Epithelial cell of proximal tubule (primary cell): ENCODE results near the gene SOX8. TPM values are rescaled to one million over a fixed set of nuclear protein-coding genes. Genes with fewer than 3 reads are reported as not detected.
"Not testable (repeated sequence)": the region's sequence is repeated elsewhere in the genome, so short reads cannot be mapped to it uniquely, and the experiment has no call there.

Experiments used
- DNase-seq: peaks from one replicate; pipeline ENCODE4 v3.0.0-alpha.2; 2011; ENCODE audit warnings: low read depth
- H3K4me3 ChIP-seq: 2 replicates; pipeline ENCODE4 v1.5.1; 2011; ENCODE audit warnings: low read depth, mild to moderate bottlenecking, low read length
- total RNA-seq: library from RNA; depleted of rRNA; stranded (reverse); fragments of >200 nt; gene quantifications from 2 replicates; pipeline ENCODE4 v1.2.3, GENCODE V29; 2015
- TF ChIP-seq, protein P1 (sequence below): conservative IDR thresholded peaks from 2 replicates; pipeline ENCODE4 v1.5.1; 2012; ENCODE audit warnings: low read depth, mild to moderate bottlenecking, low read length

SOX8 gene
- total RNA-seq, 1 donor from 2014 or later, result not detected

DNA sequence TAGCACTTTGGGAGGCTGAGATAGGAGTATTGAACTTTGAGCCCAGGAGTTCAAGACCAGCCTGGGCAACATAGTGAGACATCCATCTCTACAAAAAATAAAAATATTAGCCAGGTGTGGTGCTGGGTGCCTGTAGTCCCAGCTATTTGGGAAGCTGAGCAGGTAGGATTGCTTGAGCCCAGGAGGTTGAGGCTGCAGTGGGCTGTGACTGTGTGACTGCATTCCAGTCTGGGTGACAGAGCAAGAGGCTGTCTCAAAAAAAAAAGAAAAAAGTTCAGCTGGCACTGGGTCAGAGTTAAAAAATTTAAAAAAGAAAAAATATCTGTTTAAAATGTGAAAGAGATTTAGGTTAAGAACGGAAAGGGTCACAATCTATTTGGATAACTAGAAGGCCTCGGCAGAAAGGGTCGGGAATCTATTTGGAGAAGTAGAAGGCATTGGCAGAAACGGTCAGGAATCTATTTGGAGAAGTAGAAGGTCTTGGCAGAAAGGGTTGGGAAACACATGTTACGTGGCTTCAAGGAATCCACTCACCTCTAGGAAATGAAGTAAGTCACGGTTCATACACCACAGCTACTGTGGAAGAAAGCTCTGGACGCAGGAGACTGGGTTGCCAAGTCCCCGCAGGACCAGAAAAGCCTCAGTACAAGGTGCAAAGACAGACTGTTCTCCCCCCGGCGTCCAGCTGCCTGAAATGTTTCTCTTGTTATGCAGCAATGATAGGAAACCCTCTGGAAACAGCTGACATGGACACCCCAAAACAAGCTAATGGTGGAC lies 36.1 kb upstream of the SOX8 start:
- no peak overlapping the region for H3K4me3 ChIP-seq
- DNase-seq, result peak; percentile 29
- TF ChIP-seq, protein P1, sequence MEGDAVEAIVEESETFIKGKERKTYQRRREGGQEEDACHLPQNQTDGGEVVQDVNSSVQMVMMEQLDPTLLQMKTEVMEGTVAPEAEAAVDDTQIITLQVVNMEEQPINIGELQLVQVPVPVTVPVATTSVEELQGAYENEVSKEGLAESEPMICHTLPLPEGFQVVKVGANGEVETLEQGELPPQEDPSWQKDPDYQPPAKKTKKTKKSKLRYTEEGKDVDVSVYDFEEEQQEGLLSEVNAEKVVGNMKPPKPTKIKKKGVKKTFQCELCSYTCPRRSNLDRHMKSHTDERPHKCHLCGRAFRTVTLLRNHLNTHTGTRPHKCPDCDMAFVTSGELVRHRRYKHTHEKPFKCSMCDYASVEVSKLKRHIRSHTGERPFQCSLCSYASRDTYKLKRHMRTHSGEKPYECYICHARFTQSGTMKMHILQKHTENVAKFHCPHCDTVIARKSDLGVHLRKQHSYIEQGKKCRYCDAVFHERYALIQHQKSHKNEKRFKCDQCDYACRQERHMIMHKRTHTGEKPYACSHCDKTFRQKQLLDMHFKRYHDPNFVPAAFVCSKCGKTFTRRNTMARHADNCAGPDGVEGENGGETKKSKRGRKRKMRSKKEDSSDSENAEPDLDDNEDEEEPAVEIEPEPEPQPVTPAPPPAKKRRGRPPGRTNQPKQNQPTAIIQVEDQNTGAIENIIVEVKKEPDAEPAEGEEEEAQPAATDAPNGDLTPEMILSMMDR, result no peak

DNA sequence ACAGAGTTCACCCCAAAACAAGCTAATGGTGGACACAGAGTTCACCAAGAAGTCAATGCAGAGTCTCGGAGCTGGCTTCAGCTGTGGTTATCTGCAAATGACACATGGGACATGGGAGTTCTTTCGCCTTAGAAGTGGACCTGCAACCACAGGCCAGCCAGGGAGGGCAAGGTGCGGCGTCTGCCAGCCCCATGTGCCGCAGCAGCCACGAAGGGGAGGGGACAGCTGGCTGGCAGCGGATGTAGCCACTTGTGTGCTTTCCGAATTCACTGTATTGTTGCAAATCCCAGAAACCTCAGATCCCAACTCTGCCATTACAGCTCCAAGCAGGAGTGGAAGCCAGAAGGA lies 35.5 kb upstream of the SOX8 start:
- TF ChIP-seq, protein P1, result no peak
- no peak for DNase-seq

DNA sequence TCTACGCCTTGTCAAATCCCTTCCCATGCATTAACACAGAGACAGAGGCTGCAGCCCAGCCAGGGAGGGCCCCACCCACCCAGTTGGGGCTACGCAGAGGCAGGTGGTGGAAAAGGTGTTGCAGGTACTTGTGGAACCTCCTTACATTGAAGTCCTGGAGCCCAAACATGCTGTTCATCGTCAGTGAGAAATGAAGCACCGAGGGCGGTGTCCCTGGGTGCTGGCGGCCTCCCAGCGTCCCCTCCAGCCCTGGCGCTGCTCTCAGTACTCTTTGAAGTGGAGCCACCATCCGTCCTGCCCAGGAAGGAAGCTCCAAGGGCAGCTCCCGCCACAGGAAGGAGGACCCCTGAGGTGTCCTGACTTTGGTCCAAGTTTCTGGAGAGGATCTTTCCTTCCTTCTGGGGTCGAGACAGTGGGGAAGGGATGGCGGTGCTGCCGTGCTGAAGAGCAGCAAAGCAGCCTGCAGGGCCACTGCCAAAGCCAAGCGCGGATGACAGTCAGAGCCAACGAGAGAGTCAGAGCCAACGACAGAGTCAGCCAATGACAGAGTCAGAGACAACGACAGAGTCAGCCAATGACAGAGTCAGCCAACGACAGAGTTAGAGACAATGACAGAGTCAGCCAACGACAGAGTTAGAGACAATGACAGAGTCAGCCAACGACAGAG lies 34.2 kb upstream of the SOX8 start:
- TF ChIP-seq, protein P1, result no peak
- no peak for DNase-seq
- H3K4me3 ChIP-seq, result no peak overlapping the region

More for the DNA sequence above, 35.5 kb upstream of the SOX8 start:
- no peak overlapping the region for H3K4me3 ChIP-seq

DNA sequence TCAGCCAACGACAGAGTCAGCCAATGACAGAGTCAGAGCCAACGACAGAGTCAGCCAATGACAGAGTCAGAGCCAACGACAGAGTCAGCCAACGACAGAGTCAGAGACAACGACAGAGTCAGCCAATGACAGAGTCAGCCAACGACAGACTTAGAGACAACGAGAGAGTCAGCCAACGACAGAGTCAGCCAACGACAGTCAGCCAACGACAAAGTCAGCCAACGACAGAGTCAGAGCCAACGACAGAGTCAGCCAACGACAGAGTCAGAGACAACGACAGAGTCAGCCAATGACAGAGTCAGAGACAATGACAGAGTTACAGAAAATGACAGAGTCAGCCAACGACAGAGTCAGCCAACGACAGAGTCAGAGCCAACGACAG lies 33.7 kb upstream of the SOX8 start:
- not testable (repeated sequence) for H3K4me3 ChIP-seq, DNase-seq

DNA sequence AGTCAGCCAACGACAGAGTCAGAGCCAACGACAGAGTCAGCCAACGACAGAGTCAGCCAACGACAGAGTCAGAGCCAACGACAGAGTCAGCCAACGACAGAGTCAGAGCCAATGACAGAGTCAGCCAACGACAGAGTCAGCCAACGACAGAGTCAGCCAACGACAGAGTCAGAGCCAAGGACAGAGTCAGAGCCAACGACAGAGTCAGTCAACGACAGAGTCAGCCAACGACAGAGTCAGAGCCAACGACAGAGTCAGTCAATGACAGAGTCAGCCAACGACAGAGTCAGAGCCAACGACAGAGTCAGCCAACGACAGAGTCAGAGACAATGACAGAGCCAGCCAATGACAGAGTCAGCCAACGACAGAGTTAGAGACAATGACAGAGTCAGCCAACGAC lies 32.8 kb upstream of the SOX8 start:
- not testable (repeated sequence) for DNase-seq, H3K4me3 ChIP-seq

DNA sequence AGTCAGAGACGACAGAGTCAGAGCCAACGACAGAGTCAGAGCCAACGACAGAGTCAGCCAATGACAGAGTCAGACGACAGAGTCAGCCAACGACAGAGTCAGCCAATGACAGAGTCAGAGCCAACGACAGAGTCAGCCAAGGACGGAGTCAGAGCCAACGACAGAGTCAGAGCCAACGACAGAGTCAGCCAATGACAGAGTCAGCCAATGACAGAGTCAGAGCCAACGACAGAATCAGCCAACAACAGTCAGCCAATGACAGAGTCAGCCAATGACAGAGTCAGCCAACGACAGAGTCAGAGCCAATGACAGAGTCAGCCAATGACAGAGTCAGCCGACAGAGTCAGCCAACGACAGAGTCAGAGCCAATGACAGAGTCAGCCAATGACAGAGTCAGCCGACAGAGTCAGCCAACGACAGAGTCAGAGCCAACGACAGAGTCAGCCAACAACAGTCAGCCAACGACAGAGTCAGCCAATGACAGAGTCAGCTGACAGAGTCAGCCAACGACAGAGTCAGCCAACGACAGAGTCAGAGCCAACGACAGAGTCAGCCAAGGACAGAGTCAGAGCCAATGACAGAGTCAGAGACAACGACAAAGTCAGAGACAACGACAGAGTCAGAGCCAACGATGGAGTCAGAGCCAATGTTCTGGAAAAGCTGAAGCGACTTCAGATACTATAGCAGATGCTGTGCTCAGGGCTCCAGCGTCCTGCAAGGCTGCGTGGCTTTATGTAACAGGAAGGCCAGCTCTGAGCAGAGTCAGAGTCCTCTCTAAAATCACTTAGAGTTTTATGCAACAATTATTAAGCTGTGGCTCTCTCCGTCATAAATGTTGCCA lies 30.6 kb upstream of the SOX8 start:
- not testable (repeated sequence) for H3K4me3 ChIP-seq, DNase-seq

DNA sequence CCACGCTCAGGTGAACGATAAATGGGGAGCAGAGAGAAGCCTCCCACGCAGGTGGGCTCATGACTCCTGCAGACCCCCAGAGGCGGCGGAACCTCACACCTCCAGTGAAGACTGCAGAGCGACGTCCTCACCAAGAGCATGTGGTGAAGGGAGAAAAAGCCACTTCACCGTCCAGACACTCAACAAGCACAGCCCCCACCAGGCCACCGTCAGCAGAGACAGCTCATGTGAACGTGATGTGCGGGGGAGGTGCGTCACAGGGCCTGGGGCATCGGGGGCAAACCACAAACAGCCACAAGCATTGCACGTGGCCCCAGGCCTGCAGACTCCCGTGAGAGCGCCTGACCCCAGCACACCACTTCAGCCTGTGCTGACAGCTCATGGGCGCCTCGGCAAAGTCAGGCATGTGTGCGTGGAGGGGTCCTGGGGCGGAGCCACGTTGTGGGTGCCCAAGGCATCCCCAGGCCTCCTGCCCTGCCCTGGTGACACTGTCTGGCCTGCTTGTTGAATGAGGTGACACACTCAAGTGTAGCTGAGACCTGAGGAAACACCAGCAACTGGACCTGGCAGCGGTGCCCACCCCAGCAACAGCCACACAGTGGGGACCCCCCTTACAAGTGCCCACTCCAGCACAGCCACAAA lies 29.8 kb upstream of the SOX8 start:
- no peak overlapping the region for H3K4me3 ChIP-seq
- no peak for DNase-seq
- TF ChIP-seq, protein P1, result no peak

DNA sequence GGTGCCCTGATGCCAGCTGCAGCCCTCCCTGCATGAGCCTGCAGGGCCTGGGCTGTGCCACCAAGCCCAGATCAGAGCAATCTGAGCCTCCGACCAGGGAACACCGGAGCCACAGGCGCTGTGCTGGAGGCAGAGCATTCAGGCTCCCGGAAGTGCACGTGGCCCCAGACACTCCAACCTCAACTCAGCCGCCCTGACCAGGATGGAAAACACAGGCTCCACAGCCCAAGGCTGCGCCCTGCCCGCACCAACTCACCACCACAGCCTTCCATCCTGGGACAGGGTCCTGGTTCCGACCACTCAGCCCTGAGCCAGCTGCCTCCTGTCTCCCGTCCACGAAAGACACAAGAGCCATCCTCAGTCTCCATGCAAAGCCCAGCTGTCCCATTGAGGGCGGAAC lies 29.2 kb upstream of the SOX8 start:
- TF ChIP-seq, protein P1, result no peak
- no peak overlapping the region for H3K4me3 ChIP-seq
- no peak for DNase-seq

DNA sequence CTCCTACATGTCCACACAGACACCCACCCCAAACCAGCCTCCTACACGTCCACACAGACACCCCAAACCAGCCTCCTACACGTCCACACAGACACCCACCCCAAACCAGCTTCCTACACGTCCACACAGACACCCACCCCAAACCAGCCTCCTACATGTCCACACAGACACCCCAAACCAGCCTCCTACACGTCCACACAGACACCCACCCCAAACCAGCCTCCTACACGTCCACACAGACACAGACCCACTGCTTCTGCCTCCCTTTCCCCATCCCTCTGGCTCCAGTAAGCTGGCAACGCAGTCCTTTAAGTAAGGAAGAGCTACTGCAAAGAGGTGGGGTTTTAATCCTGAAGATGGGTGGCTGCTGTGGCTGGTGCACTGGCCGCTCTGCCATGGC lies 27.8 kb upstream of the SOX8 start:
- not testable (repeated sequence) for H3K4me3 ChIP-seq, DNase-seq

DNA sequence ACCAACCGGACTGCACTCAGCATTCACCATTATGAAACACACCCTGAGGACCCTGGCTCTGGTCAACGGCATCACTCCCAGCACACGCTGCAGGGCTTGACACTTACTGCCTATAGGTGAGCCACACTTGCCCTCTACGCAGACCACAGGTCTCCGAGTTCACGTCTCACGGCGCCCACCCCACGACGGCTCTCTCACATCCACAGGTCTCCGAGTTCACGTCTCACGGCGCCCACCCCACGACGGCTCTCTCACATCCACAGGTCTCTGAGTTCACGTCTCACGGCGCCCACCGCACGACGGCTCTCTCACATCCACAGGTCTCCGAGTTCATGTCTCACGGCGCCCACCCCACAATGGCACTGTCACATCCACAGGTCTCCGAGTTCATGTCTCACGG lies 25.8 kb upstream of the SOX8 start:
- H3K4me3 ChIP-seq, DNase-seq: not testable (repeated sequence)
